K562 (cell line): ENCODE data around the gene GPR107. TPM values are rescaled to one million over a fixed set of nuclear protein-coding genes. Genes with fewer than 3 reads are reported as not detected.

Experiments used
- ATAC-seq: fragments of 200-7000 bp; cut with Tn5 transposase; 3 replicates; pipeline ENCODE4 v1.9.1; 2020; ENCODE audit warnings: moderate library complexity
- BruUV-seq: library from RNA; stranded (reverse); fragments of 400-500 nt; replicated peaks from 2 replicates; lab custom pipeline; 2021; lab: Mats Ljungman, UMichigan
- CTCF ChIA-PET: fragments of 300-600 bp; formaldehyde crosslinking; extraction: SDS; loops from one replicate; lab custom pipeline; 2021; ENCODE audit warnings: low intra/inter-chr PET ratio; lab: Yijun Ruan, JAX
- POLR2A ChIA-PET: fragments of 300-600, 350-650 bp; sonication (Branson Sonifier 250); formaldehyde crosslinking; extraction: SDS; loops from one replicate; lab custom pipeline; 2021; ENCODE audit warnings: antibody characterized with exemption, inconsistent platforms; lab: Yijun Ruan, JAX
- DNase-seq, 4 experiments: peaks; one replicate each; pipeline versions ENCODE4 v3.0.0 to v3.0.0-alpha.2; 2011 to 2018; ENCODE audit warnings: low spot score in 3 of 4, mixed read lengths in 3 of 4; ENCODE audit errors: extremely low read depth in 1 of 4
- FAIRE-seq: peaks from 2 replicates; lab custom pipeline; 2011; peaks lifted over from hg19 to GRCh38; lab: Jason Lieb, UNC
- H2AFZ ChIP-seq: 2 replicates; pipeline ENCODE4 v1.6.0; 2011; ENCODE audit warnings: low read depth, low read length, control low read depth, inconsistent platforms
- H3K27ac ChIP-seq: fragments of 200-600 bp; 3 replicates; pipeline ENCODE4 v1.8.0; 2011; ENCODE audit warnings: low read depth, mild to moderate bottlenecking, control low read depth, inconsistent platforms, low read length, moderate library complexity, mixed read lengths; ENCODE audit errors: extremely low read depth
- H3K27me3 ChIP-seq, 2 experiments: fragments of 300-600 bp in 1 of 2; 2 replicates in 1 of 2; 3 replicates in 1 of 2; pipeline versions ENCODE4 v1.6.0 to v1.8.0; 2011; ENCODE audit warnings: inconsistent platforms in 2 of 2, low read length in 2 of 2, mild to moderate bottlenecking in 1 of 2, mixed read lengths in 1 of 2, moderate library complexity in 1 of 2; ENCODE audit not compliant: control insufficient read depth in 2 of 2, insufficient read depth in 2 of 2
- H3K36me3 ChIP-seq: fragments of 300-600 bp; 3 replicates; pipeline ENCODE4 v1.8.0; 2011; ENCODE audit warnings: mild to moderate bottlenecking, low read length, inconsistent platforms; ENCODE audit not compliant: control insufficient read depth, insufficient read depth
- H3K4me1 ChIP-seq, 2 experiments: fragments of 200-600 bp in 1 of 2; replicated peaks in 1 of 2; 2 replicates in 1 of 2; 3 replicates in 1 of 2; pipeline versions ENCODE4 v1.5.1 to v1.8.0; 2011; ENCODE audit warnings: inconsistent platforms in 2 of 2, low read length in 2 of 2, mild to moderate bottlenecking in 1 of 2, mixed read lengths in 1 of 2, moderate library complexity in 1 of 2; ENCODE audit not compliant: control insufficient read depth in 2 of 2, insufficient read depth in 2 of 2
- H3K4me2 ChIP-seq: 2 replicates; pipeline ENCODE4 v1.6.1; 2011; ENCODE audit warnings: low read length, control low read depth, inconsistent platforms, mixed read lengths; ENCODE audit not compliant: insufficient read depth
- H3K4me3 ChIP-seq: fragments of 200-600 bp; sonication (generic), shearing (Covaris generic); 2 replicates; pipeline ENCODE4 v1.5.1; 2016; ENCODE audit warnings: control low read depth, inconsistent platforms
- H3K79me2 ChIP-seq: fragments of 200-600 bp; 3 replicates; pipeline ENCODE4 v1.8.0; 2011; ENCODE audit warnings: low read length, inconsistent platforms; ENCODE audit not compliant: control insufficient read depth, insufficient read depth
- H3K9ac ChIP-seq, 2 experiments: 2 replicates each; pipeline versions ENCODE4 v1.6.0 to v1.6.1; 2011; ENCODE audit warnings: low read depth in 2 of 2, low read length in 2 of 2, control low read depth in 1 of 2, inconsistent platforms in 1 of 2, mild to moderate bottlenecking in 1 of 2, mixed read lengths in 1 of 2; ENCODE audit not compliant: insufficient read depth in 1 of 2
- H3K9me1 ChIP-seq: one replicate; pipeline ENCODE4 v1.6.0; 2011; ENCODE audit warnings: inconsistent platforms, mild to moderate bottlenecking, low read length, moderate library complexity; ENCODE audit not compliant: control insufficient read depth, insufficient read depth
- H3K9me3 ChIP-seq: replicated peaks from 2 replicates; pipeline ENCODE4 v1.5.1; 2011; ENCODE audit warnings: low read depth, low read length, inconsistent platforms; ENCODE audit not compliant: control insufficient read depth, insufficient read depth
- H4K20me1 ChIP-seq: replicated peaks from 2 replicates; pipeline ENCODE4 v1.6.1; 2011; ENCODE audit warnings: low read length, inconsistent platforms, mixed read lengths; ENCODE audit not compliant: control insufficient read depth, insufficient read depth
- CEBPG ChIP-seq, 3 experiments: fragments of 200-800 bp in 1 of 3; sonication (Bioruptor generic) in 1 of 3; sonication (generic) in 1 of 3; formaldehyde crosslinking in 1 of 3; IDR thresholded peaks in 2 of 3; conservative IDR thresholded peaks in 1 of 3; 2 replicates each; pipeline versions ENCODE4 v1.6.1 to v1.8.0; 2016 to 2022; ENCODE audit warnings: missing compliant biosample characterization in 2 of 3, missing genetic modification characterization in 2 of 3, mild to moderate bottlenecking in 1 of 3, missing genetic modification reagents in 1 of 3
- CTCF ChIP-seq, 3 experiments: IDR thresholded peaks in 2 of 3; conservative IDR thresholded peaks in 1 of 3; 2 replicates each; pipeline ENCODE4 v1.5.1; 2011 to 2012; ENCODE audit warnings: low read length in 3 of 3, mild to moderate bottlenecking in 3 of 3, control low read depth in 2 of 3, improper control_type of control experiment in 1 of 3, inconsistent platforms in 1 of 3, low read depth in 1 of 3, mixed read lengths in 1 of 3, moderate library complexity in 1 of 3; ENCODE audit not compliant: insufficient read depth in 2 of 3
- MBD1 ChIP-seq: fragments of 250-450 bp; sonication (Bioruptor Pico); IDR thresholded peaks from 2 replicates; pipeline ENCODE4 v1.8.0; 2022; ENCODE audit warnings: inconsistent platforms
- SMARCC2 ChIP-seq: fragments of 450-650 bp; IDR thresholded peaks from 2 replicates; pipeline ENCODE4 v1.6.1; 2017; ENCODE audit warnings: antibody characterized with exemption, moderate library complexity, mild to moderate bottlenecking, low read depth
- ZNF175 ChIP-seq: fragments of 200-800 bp; sonication (Bioruptor generic); IDR thresholded peaks from 2 replicates; pipeline ENCODE4 v1.6.1; 2016; ENCODE audit warnings: low read depth, mild to moderate bottlenecking, missing genetic modification characterization, missing compliant biosample characterization
- WGBS: fragments of 100-300 bp; shearing (Covaris generic); methylation state at CpG from one replicate; pipeline ENCODE4 v1.1.6; 2016; ENCODE audit warnings: low coverage, mixed read lengths; ENCODE audit not compliant: insufficient coverage; ENCODE audit errors: missing lambda C conversion rate; 5-methylcytosine and 5-hydroxymethylcytosine counted together
- in situ Hi-C: fragments of 300-500 bp; cut with MboI; formaldehyde crosslinking; loops from 4 replicates; pipeline ENCODE4 v1.15.0; 2018; ENCODE audit warnings: inconsistent platforms, mixed read lengths
- intact Hi-C: fragments of 100-400 bp; cut with micrococcal nuclease; formaldehyde crosslinking; loops from 2 replicates; pipeline ENCODE4 v1.14.2; 2022
- polyA plus RNA-seq, 8 experiments: library from polyadenylated mRNA; depleted of rRNA in 4 of 8; stranded (reverse) in 5 of 8; unstranded in 3 of 8; fragments of >200 nt; fragmentation: Nextera tagmentation in 2 of 8; fragmentation: Illumina TruSeq in 1 of 8; extraction: Ambion mirVana in 2 of 8; extraction: Trizol in 1 of 8; gene quantifications; 2 replicates each; pipeline versions ENCODE4 v1.2.1 to v1.2.3, GENCODE V29; 2011 to 2014; ENCODE audit warnings: inconsistent platforms in 1 of 8, missing spikeins in 1 of 8
- total RNA-seq, 7 experiments: library from RNA; depleted of rRNA in 6 of 7; stranded (reverse); fragments of >200 nt in 6 of 7; fragmentation: Illumina TruSeq in 2 of 7; extraction: Trizol in 2 of 7; gene quantifications; 2 replicates each; pipeline versions ENCODE4 v1.2.1 to v1.2.3, GENCODE V29; 2011 to 2021; ENCODE audit warnings: low replicate concordance in 1 of 7

The GPR107 gene
- total and polyA plus RNA-seq, 9 of the 15 experiments (the other 6 are each of a cell fraction or from before 2014, with no cell fraction given), result 3.2 to 34.6 (median 14.4) TPM

- Histone ChIP-seq H3K9me1 (no peaks in the 10 kb centered on the region), H3K9ac (no peak overlapping the region), H3K4me2 (no peak overlapping the region)
- no TSS peak for BruUV-seq
- TF ChIP-seq SMARCC2 (no peak), ZNF175 (CRISPR knock-in tag) (no peak), CTCF (IDR thresholded peaks at IDR 0.05 in 2 of 3, conservative IDR thresholded peaks at IDR 0.05 in 1 of 3; ENCODE audit: insufficient read depth in 2 of 3, low read depth in 1 of 3, low read length in 3 of 3) (0 out of 6 replicates have a peak, but pooled peaks of 1 of the 3 experiments have one; percentile 4), MBD1 (CRISPR knock-in tag) (no peak), CEBPG (CRISPR knock-in tag; IDR thresholded peaks at IDR 0.05) (peak; percentile 55; the same call in 1 of the 2 replicates), CEBPG (tag; conservative IDR thresholded peaks at IDR 0.05 in 1 of 2, IDR thresholded peaks at IDR 0.05 in 1 of 2) (no peak)
- TF ChIP-seq, all 486 proteins: peak for 2
- H3K4me3 ChIP-seq, result no peak overlapping the region
- H3K79me2 ChIP-seq, result peaks cover 34% of the 10 kb centered on the region
- ChIA-PET POLR2A (no interaction called here), CTCF (no interaction called here)
- H3K9me3 ChIP-seq, result no peaks in the 10 kb centered on the region
- H3K4me1 ChIP-seq, result peaks cover 17 to 72% of the 10 kb centered on the region in 2 experiments; a peak in 4 of 5 replicates
- 83% methylated on average over 13 of the region's 15 CpGs for whole genome bisulfite sequencing
- H2AFZ ChIP-seq, result no peak overlapping the region
- FAIRE-seq, result no peak
- intact Hi-C loops (no loop called here), in situ Hi-C loops (no loop called here)
- no peak overlapping the region; the same call in 2 of the 3 replicates for H3K27ac ChIP-seq
- ATAC-seq, result no peak
- H3K27me3 ChIP-seq, result no peaks in the 10 kb centered on the region
- H4K20me1 ChIP-seq, result peaks cover 14% of the 10 kb centered on the region
- H3K36me3 ChIP-seq, result no peaks in the 10 kb centered on the region
- no peak for DNase-seq
These were observed 131.3 kb downstream of the GPR107 start for GRCh38 chr9:130185017-130185416.
